A375 (cell line): ENCODE results near the gene DNAH6. TPM values are rescaled to one million over a fixed set of nuclear protein-coding genes. Genes with fewer than 3 reads are reported as not detected.

Source experiments
- total RNA-seq: library from RNA; depleted of rRNA; stranded (reverse); fragments of >200 nt; shearing (Covaris generic); gene quantifications from 2 replicates; pipeline ENCODE4 v1.2.3, GENCODE V29; 2014; rRNA removed

The DNAH6 gene, protein sequence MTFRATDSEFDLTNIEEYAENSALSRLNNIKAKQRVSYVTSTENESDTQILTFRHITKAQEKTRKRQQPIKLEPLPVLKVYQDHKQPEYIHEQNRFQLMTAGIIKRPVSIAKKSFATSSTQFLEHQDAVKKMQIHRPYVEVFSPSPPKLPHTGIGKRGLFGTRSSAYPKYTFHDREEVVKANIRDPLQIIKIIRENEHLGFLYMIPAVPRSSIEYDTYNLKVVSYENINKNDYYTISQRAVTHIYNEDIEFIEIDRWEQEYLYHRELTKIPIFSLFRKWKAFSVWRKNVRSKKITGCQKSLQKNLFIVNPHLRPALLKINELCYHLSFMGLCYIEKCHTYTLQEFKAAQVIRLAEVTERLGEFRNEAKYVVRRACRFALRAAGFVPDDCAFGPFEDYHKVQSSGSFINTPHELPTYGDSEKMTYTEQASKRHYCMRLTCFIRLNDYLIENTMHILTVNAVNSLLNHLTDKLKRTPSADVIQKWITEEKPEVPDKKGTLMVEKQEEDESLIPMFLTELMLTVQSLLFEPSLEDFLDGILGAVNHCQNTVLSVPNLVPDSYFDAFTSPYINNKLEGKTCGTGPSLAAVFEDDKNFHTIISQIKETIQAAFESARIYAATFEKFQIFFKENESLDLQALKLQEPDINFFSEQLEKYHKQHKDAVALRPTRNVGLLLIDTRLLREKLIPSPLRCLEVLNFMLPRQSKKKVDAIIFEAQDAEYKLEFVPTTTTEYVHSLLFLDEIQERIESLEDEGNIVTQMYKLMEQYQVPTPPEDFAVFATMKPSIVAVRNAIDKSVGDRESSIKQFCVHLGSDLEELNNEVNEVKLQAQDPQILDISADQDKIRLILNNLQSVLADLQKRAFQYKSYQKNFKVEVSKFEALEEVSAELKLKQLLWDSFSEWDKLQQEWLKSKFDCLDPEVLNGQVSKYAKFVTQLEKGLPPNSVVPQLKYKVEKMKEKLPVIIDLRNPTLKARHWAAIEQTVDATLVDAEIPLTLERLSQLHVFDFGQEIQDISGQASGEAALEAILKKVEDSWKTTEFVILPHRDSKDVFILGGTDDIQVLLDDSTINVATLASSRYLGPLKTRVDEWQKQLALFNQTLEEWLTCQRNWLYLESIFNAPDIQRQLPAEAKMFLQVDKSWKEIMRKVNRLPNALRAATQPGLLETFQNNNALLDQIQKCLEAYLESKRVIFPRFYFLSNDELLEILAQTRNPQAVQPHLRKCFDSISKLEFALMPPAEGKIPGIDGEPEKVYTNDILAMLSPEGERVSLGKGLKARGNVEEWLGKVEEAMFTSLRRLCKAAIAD (N-terminal part only)
- 0.11 TPM in 1 of 2 replicates, not detected in the other for total RNA-seq

DNA sequence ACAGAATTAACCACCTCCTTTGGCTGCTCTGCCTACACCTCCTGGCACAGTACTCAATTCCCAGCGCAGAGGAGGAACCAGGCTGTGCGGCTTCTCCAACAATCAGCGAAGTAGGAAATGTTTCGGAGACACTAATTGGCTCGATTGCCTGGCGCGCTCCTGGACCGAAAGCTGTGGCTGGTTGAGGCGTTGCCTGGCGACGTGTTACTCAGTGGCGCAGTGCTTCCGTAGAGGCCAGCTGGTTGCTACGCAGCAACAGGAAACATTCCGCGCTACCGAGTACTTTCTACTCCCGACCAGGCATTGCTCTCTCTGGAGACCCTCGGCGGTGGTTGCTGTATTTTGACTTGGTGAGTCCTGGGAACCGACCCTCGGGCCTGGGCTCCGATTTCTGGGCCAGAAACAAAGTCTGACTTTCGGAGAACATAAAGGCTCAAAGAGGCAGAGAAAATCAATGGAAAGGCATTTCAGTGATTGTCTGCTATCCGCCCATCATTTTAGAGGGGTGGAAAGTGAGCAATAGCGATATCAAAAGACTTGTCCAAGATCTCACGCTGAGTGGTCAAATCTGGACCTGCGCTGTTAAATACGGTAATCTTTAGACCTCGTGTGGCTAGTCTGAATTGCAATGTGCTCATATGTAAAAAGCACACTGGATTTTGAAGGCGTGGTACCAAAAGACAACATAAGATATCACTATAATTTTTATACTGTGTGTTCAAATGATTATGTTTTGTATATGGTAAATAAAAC is at the start of gene DNAH6:
Gene DNAH6 (plus strand): TSS at position 265 of the 753 bp plus-strand sequence. CDS start 1,329 bp downstream, outside the sequence.

Other genes with a start within 250 kb of the DNAH6 start
- gene SUCLG1, start 57.2 kb upstream of the DNAH6 start, total RNA-seq = 49.3 and 64.1 TPM in 2 replicates